H1 (cell line): ENCODE measurements around the gene TRIM10. TPM values are rescaled to one million over a fixed set of nuclear protein-coding genes. Genes with fewer than 3 reads are reported as not detected.

Experiments used
- CTCF ChIA-PET: fragments of 300-600 bp; sonication (Branson Sonifier 250); formaldehyde crosslinking; loops from one replicate; lab custom pipeline; 2021; ENCODE audit not compliant: partially characterized antibody; lab: Charles Lee
- POLR2A ChIA-PET: fragments of 300-600 bp; sonication (Branson Sonifier 250); formaldehyde crosslinking; loops from one replicate; lab custom pipeline; 2021; ENCODE audit warnings: inconsistent platforms; ENCODE audit not compliant: partially characterized antibody; lab: Charles Lee
- DNase-seq, 2 experiments: peaks; one replicate each; pipeline versions ENCODE4 v3.0.0 to v3.0.0-alpha.2; 2010 to 2022; ENCODE audit warnings: low spot score in 2 of 2, low read depth in 1 of 2, mixed read lengths in 1 of 2
- FAIRE-seq: peaks from 2 replicates; lab custom pipeline; 2011; peaks lifted over from hg19 to GRCh38; lab: Jason Lieb, UNC
- H2AFZ ChIP-seq: 2 replicates; pipeline ENCODE4 v1.8.1; 2012; ENCODE audit warnings: low read length, inconsistent platforms
- H2AK5ac ChIP-seq: 2 replicates; pipeline ENCODE4 v1.6.1; 2013; ENCODE audit warnings: low read depth, low read length
- H2BK120ac ChIP-seq: replicated peaks from 2 replicates; pipeline ENCODE3; 2013; ENCODE audit warnings: low read depth, low read length, inconsistent platforms
- H2BK12ac ChIP-seq: 2 replicates; pipeline ENCODE4 v1.6.1; 2013; ENCODE audit warnings: low read depth, low read length
- H2BK15ac ChIP-seq: 2 replicates; pipeline ENCODE4 v1.6.1; 2013; ENCODE audit warnings: low read length
- H2BK20ac ChIP-seq: 2 replicates; pipeline ENCODE4 v1.6.1; 2013; ENCODE audit warnings: low read length
- H2BK5ac ChIP-seq: 2 replicates; pipeline ENCODE4 v1.6.1; 2013; ENCODE audit warnings: low read depth, low read length
- H3K14ac ChIP-seq: 2 replicates; pipeline ENCODE4 v1.6.1; 2013; ENCODE audit warnings: inconsistent platforms; ENCODE audit not compliant: insufficient read length
- H3K18ac ChIP-seq: 2 replicates; pipeline ENCODE4 v1.6.1; 2013; ENCODE audit warnings: low read length; ENCODE audit errors: extremely low read depth
- H3K23ac ChIP-seq: 2 replicates; pipeline ENCODE4 v1.6.1; 2013; ENCODE audit warnings: inconsistent platforms; ENCODE audit not compliant: insufficient read length
- H3K23me2 ChIP-seq: 2 replicates; pipeline ENCODE4 v1.6.1; 2013; ENCODE audit warnings: low read depth, low read length
- H3K27ac ChIP-seq: 2 replicates; pipeline ENCODE4 v1.6.1; 2011; ENCODE audit warnings: low read depth, low read length, inconsistent platforms
- H3K27me3 ChIP-seq, 4 experiments: replicated peaks in 1 of 4; 1 replicate in 1 of 4; 2 replicates in 3 of 4; pipeline versions ENCODE4 v1.6.1 to v1.8.1; 2011 to 2013; ENCODE audit warnings: low read length in 3 of 4, mild to moderate bottlenecking in 3 of 4, inconsistent platforms in 2 of 4, mixed read lengths in 2 of 4, moderate library complexity in 1 of 4; ENCODE audit not compliant: control insufficient read depth in 3 of 4, insufficient read depth in 3 of 4; ENCODE audit errors: extremely low read depth in 1 of 4
- H3K36me3 ChIP-seq, 4 experiments: 2 replicates each; pipeline versions ENCODE4 v1.6.1 to v1.8.1; 2011 to 2013; ENCODE audit warnings: mild to moderate bottlenecking in 4 of 4, low read length in 3 of 4, moderate library complexity in 2 of 4, control low read depth in 1 of 4, inconsistent platforms in 1 of 4; ENCODE audit not compliant: insufficient read depth in 4 of 4, control insufficient read depth in 2 of 4
- H3K4ac ChIP-seq: replicated peaks from 2 replicates; pipeline ENCODE3; 2013; ENCODE audit warnings: low read length, low read depth, mixed read lengths, inconsistent platforms; ENCODE audit not compliant: insufficient read length
- H3K4me1 ChIP-seq, 4 experiments: replicated peaks in 1 of 4; 1 replicate in 1 of 4; 2 replicates in 3 of 4; pipeline versions ENCODE4 v1.6.1 to v1.8.1; 2011 to 2013; ENCODE audit warnings: low read length in 3 of 4, inconsistent platforms in 2 of 4, mixed read lengths in 1 of 4; ENCODE audit not compliant: insufficient read depth in 4 of 4, control insufficient read depth in 3 of 4
- H3K4me2 ChIP-seq, 2 experiments: 2 replicates each; pipeline versions ENCODE4 v1.6.1 to v1.8.1; 2011 to 2013; ENCODE audit warnings: low read depth in 2 of 2, low read length in 2 of 2, control low read depth in 1 of 2, inconsistent platforms in 1 of 2, mild to moderate bottlenecking in 1 of 2; ENCODE audit not compliant: insufficient read depth in 1 of 2
- H3K4me3 ChIP-seq, 4 experiments: fragments of 200-600, 300-600 bp in 1 of 4; sonication (generic), shearing (Covaris generic), sonication (Bioruptor Twin) in 1 of 4; 2 replicates each; pipeline versions ENCODE4 v1.5.1 to v1.8.1; 2011 to 2016; ENCODE audit warnings: low read length in 4 of 4, low read depth in 3 of 4, control low read depth in 2 of 4, inconsistent platforms in 2 of 4, mild to moderate bottlenecking in 2 of 4, mixed read lengths in 1 of 4, moderate library complexity in 1 of 4; ENCODE audit not compliant: insufficient read depth in 2 of 4; ENCODE audit errors: extremely low read depth in 1 of 4
- H3K56ac ChIP-seq: replicated peaks from 2 replicates; pipeline ENCODE3; 2013; ENCODE audit warnings: low read depth, mild to moderate bottlenecking, mixed read lengths, low read length, inconsistent platforms; ENCODE audit not compliant: insufficient read length
- H3K79me1 ChIP-seq: 2 replicates; pipeline ENCODE4 v1.6.1; 2013; ENCODE audit warnings: low read depth, low read length, control low read depth
- H3K79me2 ChIP-seq, 2 experiments: 2 replicates each; pipeline versions ENCODE4 v1.6.1 to v1.8.1; 2012 to 2013; ENCODE audit warnings: low read length in 2 of 2, mild to moderate bottlenecking in 2 of 2, inconsistent platforms in 1 of 2; ENCODE audit not compliant: insufficient read depth in 2 of 2, control insufficient read depth in 1 of 2
- H3K9ac ChIP-seq, 4 experiments: replicated peaks in 1 of 4; 1 replicate in 1 of 4; 2 replicates in 3 of 4; pipeline versions ENCODE4 v1.6.1 to v1.8.1; 2011 to 2013; ENCODE audit warnings: low read depth in 3 of 4, low read length in 3 of 4, control low read depth in 2 of 4, mild to moderate bottlenecking in 2 of 4, moderate library complexity in 2 of 4, inconsistent platforms in 1 of 4; ENCODE audit errors: extremely low read depth in 1 of 4
- H3K9me3 ChIP-seq, 2 experiments: 2 replicates each; pipeline versions ENCODE4 v1.6.1 to v1.8.1; 2012 to 2013; ENCODE audit warnings: mild to moderate bottlenecking in 2 of 2, moderate library complexity in 2 of 2, control low read depth in 1 of 2, inconsistent platforms in 1 of 2, low read depth in 1 of 2, low read length in 1 of 2, mixed read lengths in 1 of 2; ENCODE audit not compliant: insufficient read depth in 2 of 2
- H4K20me1 ChIP-seq, 2 experiments: replicated peaks in 1 of 2; 2 replicates each; pipeline versions ENCODE3 to v1.8.1; 2011 to 2013; ENCODE audit warnings: inconsistent platforms in 2 of 2, low read length in 2 of 2, mild to moderate bottlenecking in 1 of 2; ENCODE audit not compliant: insufficient read depth in 2 of 2, control insufficient read depth in 1 of 2
- H4K5ac ChIP-seq: 2 replicates; pipeline ENCODE4 v1.6.1; 2013; ENCODE audit warnings: low read length, low read depth, mixed read lengths, inconsistent platforms; ENCODE audit not compliant: insufficient read length
- H4K8ac ChIP-seq: 2 replicates; pipeline ENCODE4 v1.8.0; 2013; ENCODE audit warnings: mild to moderate bottlenecking, moderate library complexity, low read length, inconsistent platforms; ENCODE audit not compliant: insufficient read depth; ENCODE audit errors: extremely low read depth
- H4K91ac ChIP-seq: replicated peaks from 2 replicates; pipeline ENCODE3; 2013; ENCODE audit warnings: low read length, mixed read lengths, inconsistent platforms; ENCODE audit not compliant: insufficient read length
- ATF3 ChIP-seq: IDR thresholded peaks from 2 replicates; pipeline ENCODE4 v1.6.1; 2011; ENCODE audit warnings: low read depth, mild to moderate bottlenecking, low read length; ENCODE audit not compliant: insufficient read depth
- BACH1 ChIP-seq: IDR thresholded peaks from 2 replicates; pipeline ENCODE4 v1.6.1; 2012; ENCODE audit warnings: low read length, improper control_type of control experiment
- CHD2 ChIP-seq: IDR thresholded peaks from 2 replicates; pipeline ENCODE4 v1.6.1; 2012; ENCODE audit warnings: low read length, improper control_type of control experiment
- CREB1 ChIP-seq: IDR thresholded peaks from 2 replicates; pipeline ENCODE4 v1.6.1; 2012; ENCODE audit warnings: inconsistent platforms
- JUND ChIP-seq: IDR thresholded peaks from 2 replicates; pipeline ENCODE4 v1.6.1; 2011; ENCODE audit warnings: mild to moderate bottlenecking, improper control_type of control experiment, low read length
- MAFK ChIP-seq: IDR thresholded peaks from 2 replicates; pipeline ENCODE4 v1.6.1; 2012; ENCODE audit warnings: low read depth, mild to moderate bottlenecking, improper control_type of control experiment, low read length
- RAD21 ChIP-seq, 2 experiments: IDR thresholded peaks in 1 of 2; conservative IDR thresholded peaks in 1 of 2; 2 replicates each; pipeline ENCODE4 v1.6.1; 2011; ENCODE audit warnings: low read depth in 2 of 2, low read length in 2 of 2, improper control_type of control experiment in 1 of 2, inconsistent platforms in 1 of 2, mild to moderate bottlenecking in 1 of 2, moderate library complexity in 1 of 2
- RNF2 ChIP-seq: fragments of 200-900, 300-1000 bp; sonication (generic); IDR thresholded peaks from 2 replicates; pipeline ENCODE4 v1.7.1; 2016; ENCODE audit warnings: borderline replicate concordance, low read depth, mild to moderate bottlenecking, antibody characterized with exemption, low read length; ENCODE audit not compliant: poor library complexity, severe bottlenecking; ENCODE audit errors: missing control alignments
- SIN3A ChIP-seq, 2 experiments: IDR thresholded peaks in 1 of 2; conservative IDR thresholded peaks in 1 of 2; 2 replicates each; pipeline ENCODE4 v1.6.1; 2011 to 2012; ENCODE audit warnings: low read length in 2 of 2, improper control_type of control experiment in 1 of 2, low read depth in 1 of 2, mild to moderate bottlenecking in 1 of 2
- TAF1 ChIP-seq: IDR thresholded peaks from 2 replicates; pipeline ENCODE4 v1.6.1; 2011; ENCODE audit warnings: mild to moderate bottlenecking, low read depth, low read length
- TAF7 ChIP-seq: optimal IDR thresholded peaks from 2 replicates; pipeline ENCODE3; 2011; ENCODE audit warnings: low read depth, mild to moderate bottlenecking, inconsistent platforms, low read length, moderate library complexity, borderline replicate concordance
- TBP ChIP-seq: IDR thresholded peaks from 2 replicates; pipeline ENCODE4 v1.6.1; 2011; ENCODE audit warnings: low read depth, low read length, improper control_type of control experiment
- YY1 ChIP-seq: IDR thresholded peaks from 2 replicates; pipeline ENCODE4 v1.6.1; 2011; ENCODE audit warnings: low read depth, mild to moderate bottlenecking, low read length
- WGBS, 2 experiments: shearing (Covaris generic) in 1 of 2; methylation state at CpG; one replicate each; pipeline versions ENCODE4 v1.1.6 to v1.1.7; 2013 to 2015; ENCODE audit warnings: low lambda C conversion rate in 2 of 2, mixed read lengths in 2 of 2, inconsistent platforms in 1 of 2, low coverage in 1 of 2, missing lambda C conversion rate in 1 of 2; ENCODE audit not compliant: insufficient replicate concordance in 2 of 2, insufficient coverage in 1 of 2, insufficient read length in 1 of 2; ENCODE audit errors: extremely low coverage in 1 of 2, missing lambda C conversion rate in 1 of 2; 5-methylcytosine and 5-hydroxymethylcytosine counted together
- polyA plus RNA-seq, 7 experiments: library from polyadenylated mRNA; depleted of rRNA in 3 of 7; stranded (reverse) in 5 of 7; unstranded in 2 of 7; fragments of >200 nt in 5 of 7; fragments of 200-250 nt in 2 of 7; gene quantifications; 1 replicate in 5 of 7; 2 replicates in 1 of 7; 4 replicates in 1 of 7; pipeline versions ENCODE4 v1.2.1 to v1.2.3, GENCODE V29; 2011 to 2013; ENCODE audit warnings: missing spikeins in 2 of 7, mixed read lengths in 2 of 7
- total RNA-seq: library from RNA; stranded (reverse); fragmentation: NEBNext Ultra II Directional; extraction: Animal tissue kit (Norgen Biotek cat#: 25700); gene quantifications from 2 replicates; pipeline ENCODE4 v1.2.1, GENCODE V29; 2021

TRIM10 gene
- total and polyA plus RNA-seq, 2 of the 8 experiments (the other 6 are each of a cell fraction or from before 2014, with no cell fraction given) = 0.06 TPM; not detected in 1

- ChIA-PET CTCF (interaction anchor here (0.6 to 5.4 kb wide), 5 partner anchors 10 to 108 kb away, joined by 3 to 27 read pairs (median 3); no protein-coding TSS in a partner anchor), POLR2A (interaction anchor here (0.5 kb wide), 1 partner anchor 8 kb away, joined by 3 read pairs; no protein-coding TSS in a partner anchor)
- Histone ChIP-seq H3K4me3 (no peak overlapping the region), H3K18ac (no peak overlapping the region), H4K5ac (no peak overlapping the region), H2AFZ (0 out of 2 replicates have a peak overlapping the region, but pooled peaks have one; percentile 4), H3K27me3 (0 out of 7 replicates have a peak, but pooled peaks cover 0 to 3% (median 0%) of the 10 kb centered on the region in 4 experiments), H4K20me1 (no peaks in the 10 kb centered on the region), H3K36me3 (no peaks in the 10 kb centered on the region), H3K14ac (no peak overlapping the region), H3K79me1 (no peaks in the 10 kb centered on the region), H2BK120ac (no peak overlapping the region), H4K91ac (no peak overlapping the region), H3K9ac (no peak overlapping the region), H3K4me1 (peaks cover 0 to 4% (median 0%) of the 10 kb centered on the region in 4 experiments; a peak in 2 of 7 replicates), H3K27ac (no peak overlapping the region), H4K8ac (no peak overlapping the region), H2AK5ac (no peak overlapping the region), H3K4me2 (no peak overlapping the region), H3K23ac (no peak overlapping the region), H3K56ac (no peak overlapping the region), H3K79me2 (no peaks in the 10 kb centered on the region), H3K9me3 (no peaks in the 10 kb centered on the region), H3K23me2 (no peaks in the 10 kb centered on the region), H2BK5ac (no peak overlapping the region), H2BK15ac (no peak overlapping the region), H2BK12ac (no peak overlapping the region), H3K4ac (no peak overlapping the region), H2BK20ac (no peak overlapping the region)
- DNase-seq (no peak), FAIRE-seq (no peak)
- 91% methylated on average over 6 of the region's 6 CpGs; no CpG with 5 or more reads in 1 of the 2 experiments for WGBS, 2 experiments
- TF ChIP-seq JUND (no peak), CHD2 (no peak), TBP (no peak), RAD21 (IDR thresholded peaks at IDR 0.05 in 1 of 2, conservative IDR thresholded peaks at IDR 0.05 in 1 of 2; ENCODE audit: low read depth in 2 of 2, low read length in 2 of 2) (no peak), CREB1 (no peak), SIN3A (conservative IDR thresholded peaks at IDR 0.05 in 1 of 2, IDR thresholded peaks at IDR 0.05 in 1 of 2; ENCODE audit: low read depth in 1 of 2, low read length in 2 of 2) (no peak), YY1 (no peak), ATF3 (no peak), TAF1 (no peak), RNF2 (no peak), TAF7 (no peak), BACH1 (no peak), MAFK (no peak)
These were observed 16.2 kb downstream of the TRIM10 start for GRCh38 chr6:30144811-30145210.
